LNCAP (cell line): ENCODE results near the gene RAD18.

Source experiments
- TF ChIP-seq, protein P1 (sequence below): fragments of 450-650 bp; IDR thresholded peaks from 2 replicates; pipeline ENCODE4 v1.5.1; 2017; ENCODE audit warnings: mild to moderate bottlenecking

Gene RAD18

DNA sequence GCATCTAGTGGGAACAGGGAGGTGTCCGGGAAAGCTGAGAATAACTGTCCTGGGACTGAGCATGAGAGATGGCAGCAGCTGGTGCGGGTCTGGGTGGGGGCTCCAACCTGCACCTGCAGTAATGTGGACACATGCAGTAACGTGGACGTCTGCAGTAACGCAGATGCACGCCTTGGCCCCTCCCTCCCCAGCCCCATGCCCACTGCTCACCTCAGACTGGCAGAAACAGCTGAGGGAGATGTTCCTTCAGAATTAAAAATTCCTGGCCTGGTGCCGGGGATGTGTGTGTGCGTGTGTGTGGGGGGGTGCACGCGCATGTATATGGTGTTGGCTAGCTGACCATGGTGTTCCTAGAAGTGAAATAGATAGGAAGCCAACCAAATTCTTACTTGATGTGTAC is 107.2 kb downstream of the RAD18 start:
- TF ChIP-seq, protein P1, sequence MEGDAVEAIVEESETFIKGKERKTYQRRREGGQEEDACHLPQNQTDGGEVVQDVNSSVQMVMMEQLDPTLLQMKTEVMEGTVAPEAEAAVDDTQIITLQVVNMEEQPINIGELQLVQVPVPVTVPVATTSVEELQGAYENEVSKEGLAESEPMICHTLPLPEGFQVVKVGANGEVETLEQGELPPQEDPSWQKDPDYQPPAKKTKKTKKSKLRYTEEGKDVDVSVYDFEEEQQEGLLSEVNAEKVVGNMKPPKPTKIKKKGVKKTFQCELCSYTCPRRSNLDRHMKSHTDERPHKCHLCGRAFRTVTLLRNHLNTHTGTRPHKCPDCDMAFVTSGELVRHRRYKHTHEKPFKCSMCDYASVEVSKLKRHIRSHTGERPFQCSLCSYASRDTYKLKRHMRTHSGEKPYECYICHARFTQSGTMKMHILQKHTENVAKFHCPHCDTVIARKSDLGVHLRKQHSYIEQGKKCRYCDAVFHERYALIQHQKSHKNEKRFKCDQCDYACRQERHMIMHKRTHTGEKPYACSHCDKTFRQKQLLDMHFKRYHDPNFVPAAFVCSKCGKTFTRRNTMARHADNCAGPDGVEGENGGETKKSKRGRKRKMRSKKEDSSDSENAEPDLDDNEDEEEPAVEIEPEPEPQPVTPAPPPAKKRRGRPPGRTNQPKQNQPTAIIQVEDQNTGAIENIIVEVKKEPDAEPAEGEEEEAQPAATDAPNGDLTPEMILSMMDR, result no peak

GRCh38 chr3:8854656-8855055 is 108.6 kb downstream of the RAD18 start:
- TF ChIP-seq, protein P1, result no peak

GRCh38 chr3:8853081-8853480 is 110.2 kb downstream of the RAD18 start:
- TF ChIP-seq, protein P1, result no peak

- TF ChIP-seq, protein P1, result no peak
Measured at GRCh38 chr3:8852511-8852910, 110.8 kb downstream of the RAD18 start.

DNA sequence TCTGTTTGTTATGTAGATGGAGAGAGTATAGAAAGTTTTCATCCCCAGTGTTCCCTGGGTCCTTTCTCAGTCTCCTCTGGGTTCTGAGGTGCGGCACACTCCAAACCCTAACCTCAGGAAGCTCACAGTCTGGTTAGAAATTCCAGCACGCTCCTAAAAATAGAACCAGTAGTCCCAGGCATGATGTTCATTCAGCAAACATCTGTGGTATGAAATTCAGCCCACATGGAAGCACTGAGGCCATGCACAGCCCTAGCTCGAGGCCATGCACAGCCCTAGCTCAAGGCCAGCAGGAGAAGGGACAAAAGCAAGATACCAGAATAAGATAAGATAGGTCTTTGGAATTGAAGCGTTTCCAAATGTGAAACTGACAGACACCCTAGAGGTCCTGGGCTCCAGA is 111.6 kb downstream of the RAD18 start:
- TF ChIP-seq, protein P1, result no peak

DNA sequence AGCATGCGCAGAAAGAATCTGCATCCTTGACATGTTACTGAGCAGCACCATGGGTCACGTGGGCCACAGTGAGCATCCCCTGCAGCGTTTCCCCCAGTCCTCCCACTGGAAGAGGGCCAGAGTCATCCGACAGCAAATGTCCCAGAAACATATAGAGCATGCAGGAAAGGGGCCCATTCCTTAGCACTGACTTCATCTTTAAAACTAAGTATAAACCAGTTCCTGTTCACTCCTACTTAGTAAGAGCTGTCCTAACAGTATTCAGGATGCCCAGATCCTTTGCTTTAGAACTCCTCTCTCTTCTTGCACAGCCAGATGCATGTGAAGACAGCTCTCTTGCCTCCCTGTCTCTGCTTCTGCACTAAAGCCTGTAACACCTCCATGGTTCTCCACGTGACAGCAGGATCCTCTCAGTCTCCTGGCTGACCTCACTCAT is 114.6 kb downstream of the RAD18 start:
- TF ChIP-seq, protein P1, result no peak

DNA sequence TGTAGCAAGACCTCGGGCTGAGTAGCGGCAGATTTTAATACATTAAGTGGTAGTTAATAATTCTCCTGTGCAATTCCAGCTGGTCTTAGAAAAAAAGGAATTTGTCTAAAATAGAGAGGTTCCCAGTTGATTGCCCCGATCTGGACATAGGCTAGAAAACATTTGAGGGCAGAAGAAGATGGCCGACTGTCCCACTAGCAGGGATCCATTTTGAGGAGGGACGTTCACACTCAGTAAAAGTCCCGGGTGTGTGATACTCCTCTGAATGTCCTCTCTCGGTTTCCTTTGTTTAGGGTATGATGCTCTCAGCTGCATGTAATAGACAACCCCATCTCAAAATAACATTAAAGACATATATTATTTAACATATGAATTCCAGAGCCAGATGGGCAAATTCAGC is 116.0 kb downstream of the RAD18 start:
- TF ChIP-seq, protein P1, result no peak

DNA sequence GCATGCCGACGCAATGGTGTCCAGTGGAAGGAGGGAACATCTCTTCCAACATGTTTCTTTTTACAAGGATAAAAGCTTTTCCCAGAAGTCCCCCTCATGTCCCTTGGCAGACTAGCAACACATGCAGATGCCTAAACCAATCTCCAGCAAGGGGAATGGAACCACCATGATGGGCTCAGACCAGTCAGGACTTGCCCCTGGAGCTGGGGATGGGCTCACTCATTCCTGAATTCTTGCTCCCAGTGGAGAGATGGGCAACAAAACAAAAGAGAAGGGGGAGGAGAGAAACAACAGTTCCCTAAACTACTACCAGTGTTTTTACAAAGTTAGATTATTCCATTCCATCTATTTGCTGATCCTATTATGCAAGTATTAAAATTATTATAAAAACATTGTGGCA is 117.1 kb downstream of the RAD18 start:
- TF ChIP-seq, protein P1, result no peak
